ENCODE data around the gene DLEC1. TPM values are rescaled to one million over a fixed set of nuclear protein-coding genes. Genes with fewer than 3 reads are reported as not detected.
"Not testable (repeated sequence)": the region's sequence is repeated elsewhere in the genome, so short reads cannot be mapped to it uniquely, and the experiment has no call there.

The DLEC1 gene
- total RNA-seq, 1 donor from 2014 or later: 0.08 TPM

DNA sequence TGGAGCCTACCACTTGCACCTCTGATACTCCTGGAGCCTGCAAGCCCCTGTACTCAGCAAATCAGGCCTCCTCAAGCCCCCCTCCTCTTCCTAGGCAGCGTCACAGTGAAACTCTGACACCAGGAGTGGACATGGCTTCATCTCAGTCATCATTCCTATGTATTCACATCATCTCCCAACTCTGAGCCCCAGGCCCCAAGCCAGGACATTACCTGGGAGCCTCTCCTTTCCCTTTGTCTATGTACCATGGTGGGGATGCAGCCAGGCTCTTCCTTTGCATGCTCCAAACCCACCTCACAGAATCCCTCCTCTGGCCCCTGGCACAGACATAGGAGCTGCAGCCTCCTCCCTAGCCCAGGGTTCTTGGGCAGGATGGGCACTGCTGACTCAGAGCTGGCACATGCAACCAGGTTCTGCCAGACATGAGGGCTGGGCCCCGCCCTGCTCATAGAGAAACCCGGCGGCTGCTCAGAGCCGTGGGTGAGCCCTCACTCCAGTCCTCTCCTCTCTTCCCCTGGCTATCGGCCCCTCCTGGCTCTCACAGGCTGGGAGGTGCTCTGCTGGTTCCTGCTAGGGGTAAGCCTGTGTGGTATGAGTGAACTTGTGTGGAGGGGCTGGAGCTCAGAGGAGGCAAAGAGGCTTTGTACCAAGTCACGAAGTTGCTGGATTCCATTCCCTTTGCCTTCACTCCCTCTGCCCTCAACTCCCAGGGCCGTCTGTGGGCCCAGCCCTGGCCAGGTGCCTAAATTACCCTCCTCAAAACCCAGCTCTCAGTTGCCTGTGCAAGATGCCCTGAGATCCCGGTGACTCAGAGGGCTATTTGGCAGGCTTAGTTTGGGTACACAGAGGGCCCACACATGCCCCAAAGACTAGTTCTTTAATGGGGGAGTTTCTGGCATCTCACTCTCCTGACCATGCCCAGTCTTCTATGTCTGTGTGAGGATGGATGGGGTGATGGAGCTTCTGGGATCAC is 7.7 kb upstream of the DLEC1 start:
- DNase-seq (ENCODE audit: missing footprints) (no peak), ATAC-seq (no peak)
- intact Hi-C loops (cut with DNase I): no loop called here

DNA sequence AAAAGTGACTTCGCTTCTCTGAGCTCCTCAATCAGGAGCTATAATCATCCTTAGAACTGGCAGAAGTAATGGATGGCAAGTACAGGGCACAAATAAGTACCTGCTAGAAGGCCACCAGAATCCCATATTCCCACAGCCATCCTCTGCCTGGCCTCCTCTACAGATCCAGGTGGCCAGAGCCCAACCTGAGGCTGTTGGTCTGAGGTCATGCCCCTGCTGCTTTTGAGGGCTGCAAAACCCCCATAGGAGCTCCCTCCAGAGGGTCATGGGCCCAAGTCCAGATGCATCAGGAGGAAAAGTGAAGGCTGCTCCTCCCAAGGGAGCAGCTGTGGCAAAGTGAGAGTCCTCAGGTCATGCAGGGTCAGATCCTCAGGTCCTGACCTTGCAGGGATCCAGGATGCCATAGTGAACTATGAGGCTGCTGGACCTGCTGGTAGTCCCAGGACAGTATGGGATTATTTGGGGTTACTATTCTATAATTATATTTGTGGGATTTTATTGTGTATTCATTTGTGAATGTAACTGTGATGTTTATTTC is 6.6 kb upstream of the DLEC1 start:
- ATAC-seq: no peak
- intact Hi-C loops (cut with DNase I): no loop called here
- no peak for DNase-seq (ENCODE audit: missing footprints)

GRCh38 chr3:38033586-38033985 is 5.4 kb upstream of the DLEC1 start:
- DNase-seq (ENCODE audit: missing footprints); intact Hi-C loops (cut with DNase I); ATAC-seq: not testable (repeated sequence)

- intact Hi-C loops (cut with DNase I); ATAC-seq; DNase-seq (ENCODE audit: missing footprints): not testable (repeated sequence)
These were observed 4.7 kb upstream of the DLEC1 start for GRCh38 chr3:38034335-38034734.

DNA sequence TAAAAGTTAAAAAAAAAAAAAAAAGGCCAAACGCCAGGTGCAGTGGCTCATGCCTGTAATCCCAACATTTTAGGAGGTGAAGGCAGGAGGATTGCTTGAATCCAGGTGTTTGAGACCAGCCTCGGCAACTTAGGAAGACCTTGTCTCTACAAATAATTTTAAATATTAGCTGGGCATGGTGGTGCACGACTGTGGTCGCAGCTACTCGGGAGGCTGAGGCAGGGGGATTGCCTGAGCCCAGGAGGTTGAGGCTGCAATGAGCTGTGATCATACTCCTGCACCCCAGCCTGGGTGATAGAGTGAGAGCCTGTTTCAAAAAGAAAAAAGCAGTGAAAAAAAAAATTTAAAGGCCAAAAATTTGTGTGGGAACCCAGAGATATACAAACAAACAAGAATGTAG is 2.7 kb upstream of the DLEC1 start:
- ATAC-seq (no peak), DNase-seq (ENCODE audit: missing footprints) (no peak)
- intact Hi-C loops (cut with DNase I): no loop called here

- DNase-seq (ENCODE audit: missing footprints): no peak
- ATAC-seq: no peak
- intact Hi-C loops (cut with DNase I): no loop called here
These were observed 2.1 kb upstream of the DLEC1 start for GRCh38 chr3:38036906-38037305.

DNA sequence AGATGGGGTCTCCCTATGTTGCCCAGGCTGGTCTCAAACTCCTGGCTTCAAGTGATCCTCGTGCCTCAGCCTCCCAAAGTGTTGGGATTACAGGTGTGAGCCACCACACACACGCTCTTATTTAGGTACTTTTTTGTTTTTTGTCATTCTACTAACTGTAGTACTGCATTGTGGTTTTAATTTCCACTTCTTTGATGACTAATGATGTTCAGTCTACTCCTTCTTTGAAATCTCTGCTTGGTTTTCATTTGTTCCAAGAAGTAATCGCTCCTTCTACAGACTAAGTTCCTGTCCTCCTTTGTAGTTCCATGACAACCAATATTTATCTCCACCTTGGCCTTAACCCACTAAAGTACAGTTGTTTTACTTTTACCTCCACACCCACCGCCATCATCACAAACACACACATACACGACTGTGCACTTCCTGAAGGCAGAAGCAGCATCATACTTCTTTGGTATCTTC is 529 bp upstream of the DLEC1 start:
- DNase-seq (ENCODE audit: missing footprints): no peak
- ATAC-seq: no peak
- intact Hi-C loops (cut with DNase I): no loop called here

DNA sequence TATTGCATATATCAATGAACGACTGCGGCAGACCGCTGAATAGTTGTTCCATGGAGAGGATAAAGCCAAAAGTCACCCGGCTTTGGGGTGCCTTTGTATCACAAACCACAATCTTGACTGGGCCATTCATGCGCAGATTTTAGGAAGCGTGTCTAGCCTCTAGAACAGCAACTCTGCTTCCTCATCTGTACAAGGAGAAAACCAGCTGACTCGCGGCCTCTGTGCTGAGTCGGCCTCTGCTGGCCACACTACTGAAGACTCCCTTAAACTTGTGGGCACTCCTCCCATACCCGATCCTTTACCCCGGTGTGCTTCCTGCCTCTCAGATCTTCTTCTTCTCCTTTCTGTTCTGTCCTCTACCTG is 872 bp downstream of the DLEC1 start:
- DNase-seq (ENCODE audit: missing footprints): peak; percentile 84
- intact Hi-C loops (cut with DNase I): loop anchor here (2.0 kb wide), 1 partner anchor 35 kb away; no protein-coding TSS in a partner anchor
- peak; percentile 90 for ATAC-seq

DNA sequence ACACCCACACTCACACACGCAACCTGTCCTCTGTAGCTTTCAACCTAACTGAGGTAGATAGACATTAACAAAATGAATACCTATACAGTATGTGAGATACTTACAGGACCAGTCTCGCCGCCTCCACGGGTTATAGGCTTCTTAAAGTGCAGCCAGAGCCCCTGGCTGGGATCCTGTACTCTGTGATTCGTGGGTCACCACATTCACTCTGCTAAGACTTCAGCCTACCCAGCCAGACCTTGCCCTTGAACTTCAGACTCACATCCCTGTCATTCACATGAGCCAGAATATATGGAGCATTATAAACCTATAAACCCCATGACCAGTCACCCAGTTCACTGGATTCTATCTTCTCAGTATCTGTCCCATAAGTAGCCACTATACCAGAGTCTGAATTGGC is 1.4 kb downstream of the DLEC1 start:
- intact Hi-C loops (cut with DNase I): loop anchor here (2.0 kb wide), 1 partner anchor 36 kb away; no protein-coding TSS in a partner anchor
- DNase-seq (ENCODE audit: missing footprints) (no peak), ATAC-seq (peak; percentile 9)

- intact Hi-C loops (cut with DNase I): no loop called here
- DNase-seq (ENCODE audit: missing footprints) (no peak), ATAC-seq (no peak)
These were observed 4.5 kb downstream of the DLEC1 start for GRCh38 chr3:38043486-38043885.

DNA sequence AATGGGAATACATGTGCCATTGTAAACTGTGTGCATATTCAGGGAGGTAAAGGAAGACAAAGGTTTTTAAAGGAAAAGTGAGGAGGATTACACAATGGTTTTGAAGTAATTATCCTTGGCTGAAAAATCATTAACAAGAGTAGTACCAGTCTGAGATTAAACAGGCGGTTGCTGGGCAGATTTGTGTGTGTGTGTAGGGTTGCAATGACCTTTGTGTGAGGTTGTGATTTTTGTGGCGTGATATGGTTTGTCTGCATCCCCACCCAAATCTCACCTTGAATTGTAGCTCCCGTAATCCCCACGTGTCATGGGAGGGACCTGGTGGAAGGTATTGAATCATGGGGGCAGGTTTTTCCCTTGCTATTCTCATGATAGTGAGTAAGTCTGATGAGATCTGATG is 7.0 kb downstream of the DLEC1 start:
- intact Hi-C loops (cut with DNase I): no loop called here
- DNase-seq (ENCODE audit: missing footprints) (no peak), ATAC-seq (no peak)

GRCh38 chr3:38046821-38047220 is 7.8 kb downstream of the DLEC1 start:
- ATAC-seq: no peak
- intact Hi-C loops (cut with DNase I): no loop called here
- no peak for DNase-seq (ENCODE audit: missing footprints)

- intact Hi-C loops (cut with DNase I): no loop called here
- no peak for DNase-seq (ENCODE audit: missing footprints)
- no peak for ATAC-seq
These were observed 8.9 kb downstream of the DLEC1 start for GRCh38 chr3:38047896-38048295.

DNA sequence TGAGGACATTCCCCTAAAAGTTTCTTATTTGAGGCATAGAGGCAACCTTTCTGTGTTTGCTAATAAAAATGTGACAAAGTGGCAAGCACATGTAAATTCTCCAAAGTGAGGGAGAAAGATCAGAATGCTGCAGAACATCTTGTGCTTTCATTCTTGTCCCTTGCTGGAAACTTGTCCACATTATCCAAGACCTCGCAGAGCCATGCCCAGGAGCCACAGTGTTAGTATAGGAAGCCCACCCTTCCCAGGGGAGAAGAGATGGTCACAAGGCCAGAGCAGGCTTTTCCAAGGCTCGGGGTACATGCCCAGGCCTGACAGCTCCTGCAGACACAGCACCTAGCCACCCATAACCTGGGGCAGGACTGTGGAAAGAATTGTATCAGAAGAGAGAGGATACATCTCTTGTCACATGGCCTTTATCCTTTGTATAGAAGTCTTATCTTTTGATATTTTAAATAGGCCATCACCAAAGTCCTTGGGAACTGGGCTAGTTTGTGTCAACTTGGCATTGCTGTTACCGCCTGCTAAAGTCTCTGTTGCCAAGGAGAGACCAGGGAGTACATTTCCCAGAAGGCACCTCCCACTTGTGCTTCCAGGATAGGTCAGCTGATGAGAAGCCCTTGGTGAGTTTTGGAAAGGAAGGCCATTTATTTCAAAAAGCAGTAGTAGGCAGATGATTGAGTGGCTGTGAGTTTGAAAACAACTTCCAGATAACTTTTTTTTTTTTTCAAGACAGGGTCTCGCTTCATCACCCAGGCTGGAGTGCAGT is 10.5 kb downstream of the DLEC1 start:
- no peak for ATAC-seq

DNA sequence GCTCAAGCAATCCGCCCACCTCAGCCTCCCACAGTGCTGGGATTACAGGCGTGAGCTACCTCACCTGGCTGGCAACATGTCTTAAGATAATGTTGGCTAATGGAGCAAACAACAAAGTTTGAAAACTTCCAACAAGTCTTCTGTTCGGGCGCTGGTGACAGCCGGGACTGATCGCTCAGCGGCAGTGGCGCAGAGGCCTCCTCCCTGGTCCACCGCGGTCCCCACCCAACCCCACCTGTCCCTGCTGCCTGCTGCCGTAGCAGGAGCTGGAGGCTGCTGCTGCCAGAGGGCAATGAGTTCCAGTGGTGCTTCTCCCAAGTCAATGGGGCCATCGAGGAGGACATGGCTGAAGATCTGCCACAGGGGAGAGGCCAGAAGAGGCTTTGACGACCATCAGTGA is 12.1 kb downstream of the DLEC1 start:
- DNase-seq (ENCODE audit: missing footprints) (no peak), ATAC-seq (no peak)
- intact Hi-C loops (cut with DNase I): no loop called here

More for the DNA sequence above, 10.5 kb downstream of the DLEC1 start:
- intact Hi-C loops (cut with DNase I): no loop called here
- no peak for DNase-seq (ENCODE audit: missing footprints)

DNA sequence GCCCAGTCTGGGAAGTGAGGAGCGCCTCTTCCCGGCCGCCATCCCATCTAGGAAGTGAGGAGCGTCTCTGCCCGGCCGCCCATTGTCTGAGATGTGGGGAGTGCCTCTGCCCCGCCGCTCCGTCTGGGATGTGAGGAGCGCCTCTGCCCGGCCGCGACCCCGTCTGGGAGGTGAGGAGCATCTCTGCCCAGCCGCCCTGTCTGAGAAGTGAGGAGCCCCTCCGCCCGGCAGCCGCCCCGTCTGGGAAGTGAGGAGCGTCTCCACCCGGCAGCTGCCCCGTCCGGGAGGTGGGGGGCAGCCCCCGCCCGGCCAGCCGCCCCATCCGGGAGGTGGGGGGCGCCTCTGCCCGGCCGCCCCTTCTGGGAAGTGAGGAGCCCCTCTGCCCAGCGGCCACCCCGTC is 14.3 kb downstream of the DLEC1 start:
- ATAC-seq; intact Hi-C loops (cut with DNase I); DNase-seq (ENCODE audit: missing footprints): not testable (repeated sequence)

GRCh38 chr3:38053813-38054498 is 14.9 kb downstream of the DLEC1 start:
- ATAC-seq; intact Hi-C loops (cut with DNase I); DNase-seq (ENCODE audit: missing footprints): not testable (repeated sequence)

GRCh38 chr3:38054499-38055001 is 15.5 kb downstream of the DLEC1 start:
- DNase-seq (ENCODE audit: missing footprints): no peak
- no peak for ATAC-seq
- intact Hi-C loops (cut with DNase I): no loop called here

DNA sequence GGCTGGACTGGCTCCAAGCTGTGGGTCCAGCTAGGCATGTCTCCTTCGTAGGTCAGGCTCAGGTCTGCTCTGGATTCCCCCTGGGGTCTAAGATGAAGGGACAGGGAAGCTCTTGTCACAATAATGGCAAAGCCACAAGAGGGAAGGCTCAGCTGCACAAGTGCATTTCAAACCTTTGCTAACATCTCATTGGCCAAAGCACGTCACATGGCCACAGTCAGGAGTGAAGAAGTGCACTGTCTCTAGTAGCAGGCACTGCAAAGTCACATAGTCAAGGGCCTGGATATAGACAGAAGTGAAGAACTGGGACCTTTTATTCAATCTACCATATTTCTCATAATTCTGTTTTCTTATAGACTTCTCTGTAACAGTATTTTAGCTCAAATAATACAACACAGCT is 20.1 kb downstream of the DLEC1 start:
- no peak for DNase-seq (ENCODE audit: missing footprints)
- intact Hi-C loops (cut with DNase I): no loop called here
- no peak for ATAC-seq

Data from Right ventricle myocardium inferior (tissue), 1 donor.